Measurements from ENCODE around the gene MPV17L2. TPM values are rescaled to one million over a fixed set of nuclear protein-coding genes. Genes with fewer than 3 reads are reported as not detected.
"Not testable (repeated sequence)": the region's sequence is repeated elsewhere in the genome, so short reads cannot be mapped to it uniquely, and the experiment has no call there.

Gene MPV17L2
- total and polyA plus RNA-seq, 5 experiments from 2014 or later = 5.1 to 12.2 (median 7.0) TPM

- Mint-ChIP-seq H3K27ac (peak overlapping the region in 9 of 10 donors; percentile 74 to 99 (median 97)), H3K9me3 (no peaks in the 10 kb centered on the region), H3K27me3 (peaks cover 0 to 10% (median 6%) of the 10 kb centered on the region in 5 donors), H3K36me3 (peaks cover 0 to 7% (median 0%) of the 10 kb centered on the region in 3 donors), H3K4me3 (peak overlapping the region; percentile 91 to 98 (median 96)), H3K4me1 (peaks cover 11 to 29% (median 27%) of the 10 kb centered on the region in 4 donors)
- DNase-seq (peak; percentile 26 to 81 (median 41)), ATAC-seq (no peak)
- POLR2A ChIA-PET = interaction anchor here (0.5 to 6.1 kb wide), 11 partner anchors 12 to 273 kb away, joined by 3 to 72 read pairs (median 5); partner anchors contain the start of genes CCDC124, JUND, MPV17L2 and SSBP4
Measured at GRCh38 chr19:18205200-18205892, 12.3 kb downstream of the MPV17L2 start.

- H3K4me3 Mint-ChIP-seq = peak overlapping the region in 2 of 10 donors; percentile 38 to 93
- peaks cover 11 to 29% (median 27%) of the 10 kb centered on the region in 4 donors for H3K4me1 Mint-ChIP-seq
- H3K27me3 Mint-ChIP-seq = peaks cover 0 to 13% (median 9%) of the 10 kb centered on the region in 5 donors
- H3K9me3 Mint-ChIP-seq = no peaks in the 10 kb centered on the region
- DNase-seq (no peak), ATAC-seq (no peak)
- POLR2A ChIA-PET = interaction anchor here (0.5 to 6.1 kb wide), 3 partner anchors 13 to 74 kb away, joined by 4 to 72 read pairs (median 52); partner anchors contain the start of genes JUND and MPV17L2
- peaks cover 0 to 5% (median 0%) of the 10 kb centered on the region in 3 donors for H3K36me3 Mint-ChIP-seq
- no peak overlapping the region for H3K27ac Mint-ChIP-seq
Measured at GRCh38 chr19:18206018-18206417, 13.0 kb downstream of the MPV17L2 start.

GRCh38 chr19:18208098-18208951, 15.3 kb downstream of the MPV17L2 start:
- H3K4me1 Mint-ChIP-seq = peaks cover 3 to 14% (median 11%) of the 10 kb centered on the region in 4 donors
- no peaks in the 10 kb centered on the region for H3K9me3 Mint-ChIP-seq
- POLR2A ChIA-PET = interaction anchor here (0.6 to 0.9 kb wide), 3 partner anchors 16 to 299 kb away, joined by 3 to 5 read pairs (median 4); no protein-coding TSS in a partner anchor
- DNase-seq (peak in 9 of 10 donors; percentile 26 to 73 (median 54)), ATAC-seq (no peak)
- H3K27ac Mint-ChIP-seq = no peak overlapping the region
- no peak overlapping the region for H3K4me3 Mint-ChIP-seq
- H3K27me3 Mint-ChIP-seq = peaks cover 0 to 20% (median 10%) of the 10 kb centered on the region in 5 donors
- H3K36me3 Mint-ChIP-seq = peaks cover 0 to 2% (median 0%) of the 10 kb centered on the region in 3 donors

- DNase-seq, ATAC-seq, H3K4me1 Mint-ChIP-seq, H3K9me3 Mint-ChIP-seq, H3K36me3 Mint-ChIP-seq, POLR2A ChIA-PET, H3K4me3 Mint-ChIP-seq: not testable (repeated sequence)
- Mint-ChIP-seq H3K27ac (peak overlapping the region in 2 of 10 donors; percentile 56 to 61), H3K27me3 (peaks cover 0 to 20% (median 10%) of the 10 kb centered on the region in 5 donors)
Measured at GRCh38 chr19:18209912-18210311, 16.9 kb downstream of the MPV17L2 start.

- peaks cover 0 to 20% (median 10%) of the 10 kb centered on the region in 5 donors for H3K27me3 Mint-ChIP-seq
- no peak overlapping the region for H3K27ac Mint-ChIP-seq
- no peak for DNase-seq
- POLR2A ChIA-PET = no interaction called here
- peaks cover 0 to 5% (median 0%) of the 10 kb centered on the region in 4 donors for H3K4me1 Mint-ChIP-seq
- no peaks in the 10 kb centered on the region for H3K9me3 Mint-ChIP-seq
- H3K36me3 Mint-ChIP-seq = peaks cover 0 to 2% (median 0%) of the 10 kb centered on the region in 3 donors
- no peak overlapping the region for H3K4me3 Mint-ChIP-seq
- ATAC-seq = no peak
Measured at GRCh38 chr19:18211683-18212082, 18.7 kb downstream of the MPV17L2 start.

- Mint-ChIP-seq H3K27me3 (peaks cover 2 to 19% (median 7%) of the 10 kb centered on the region in 5 donors), H3K4me3 (no peak overlapping the region), H3K36me3 (peaks cover 0 to 2% (median 0%) of the 10 kb centered on the region in 3 donors), H3K9me3 (no peaks in the 10 kb centered on the region), H3K4me1 (peaks cover 0 to 4% (median 0%) of the 10 kb centered on the region in 4 donors), H3K27ac (peak overlapping the region in 1 of 10 donors; percentile 9)
- ATAC-seq (peak in 1 of 2 donors; percentile 39), DNase-seq (no peak)
- POLR2A ChIA-PET = interaction anchor here (0.7 kb wide), 2 partner anchors 49 to 662 kb away, joined by 3 to 5 read pairs; no protein-coding TSS in a partner anchor
Measured at GRCh38 chr19:18214779-18215433, 21.9 kb downstream of the MPV17L2 start.

GRCh38 chr19:18216789-18217188, 23.8 kb downstream of the MPV17L2 start:
- no peaks in the 10 kb centered on the region for H3K9me3 Mint-ChIP-seq
- no peak overlapping the region for H3K4me3 Mint-ChIP-seq
- peaks cover 2 to 9% (median 5%) of the 10 kb centered on the region in 4 donors for H3K4me1 Mint-ChIP-seq
- H3K27me3 Mint-ChIP-seq = peaks cover 6 to 18% (median 10%) of the 10 kb centered on the region in 5 donors
- POLR2A ChIA-PET = no interaction called here
- H3K36me3 Mint-ChIP-seq = no peaks in the 10 kb centered on the region
- ATAC-seq (no peak), DNase-seq (no peak)
- no peak overlapping the region for H3K27ac Mint-ChIP-seq

- POLR2A ChIA-PET = no interaction called here
- Mint-ChIP-seq H3K36me3 (no peaks in the 10 kb centered on the region), H3K4me1 (peaks cover 2 to 9% (median 5%) of the 10 kb centered on the region in 4 donors), H3K4me3 (no peak overlapping the region), H3K9me3 (no peaks in the 10 kb centered on the region), H3K27me3 (peaks cover 6 to 30% (median 16%) of the 10 kb centered on the region in 5 donors), H3K27ac (no peak overlapping the region)
- DNase-seq (no peak), ATAC-seq (no peak)
Measured at GRCh38 chr19:18218159-18218558, 25.1 kb downstream of the MPV17L2 start.

GRCh38 chr19:18218600-18218999, 25.6 kb downstream of the MPV17L2 start:
- POLR2A ChIA-PET = no interaction called here
- H3K9me3 Mint-ChIP-seq = no peaks in the 10 kb centered on the region
- H3K36me3 Mint-ChIP-seq = no peaks in the 10 kb centered on the region
- no peak for DNase-seq
- no peak overlapping the region for H3K4me3 Mint-ChIP-seq
- no peak for ATAC-seq
- H3K27ac Mint-ChIP-seq = no peak overlapping the region
- H3K27me3 Mint-ChIP-seq = peaks cover 6 to 35% (median 19%) of the 10 kb centered on the region in 5 donors
- peaks cover 2 to 9% (median 5%) of the 10 kb centered on the region in 4 donors for H3K4me1 Mint-ChIP-seq

GRCh38 chr19:18219911-18220631, 27.1 kb downstream of the MPV17L2 start:
- Mint-ChIP-seq H3K36me3 (peaks cover 0 to 6% (median 0%) of the 10 kb centered on the region in 3 donors), H3K27me3 (peaks cover 12 to 49% (median 25%) of the 10 kb centered on the region in 5 donors), H3K4me1 (peaks cover 12 to 19% (median 14%) of the 10 kb centered on the region in 4 donors), H3K4me3 (peak overlapping the region in 1 of 10 donors; percentile 24), H3K27ac (peak overlapping the region in 1 of 10 donors; percentile 56), H3K9me3 (no peaks in the 10 kb centered on the region)
- DNase-seq (no peak), ATAC-seq (no peak)
- POLR2A ChIA-PET = no interaction called here

- no peak for ATAC-seq
- Mint-ChIP-seq H3K4me3 (peak overlapping the region in 1 of 10 donors; percentile 24), H3K4me1 (peaks cover 11 to 25% (median 20%) of the 10 kb centered on the region in 4 donors), H3K9me3 (no peaks in the 10 kb centered on the region), H3K27ac (peak overlapping the region in 1 of 10 donors; percentile 56), H3K36me3 (peaks cover 0 to 6% (median 0%) of the 10 kb centered on the region in 3 donors), H3K27me3 (peaks cover 12 to 56% (median 30%) of the 10 kb centered on the region in 5 donors)
- POLR2A ChIA-PET = no interaction called here
- DNase-seq = no peak
Measured at GRCh38 chr19:18220632-18221275, 27.7 kb downstream of the MPV17L2 start.
